ENCODE measurements around the gene RTF1. TPM values are rescaled to one million over a fixed set of nuclear protein-coding genes. Genes with fewer than 3 reads are reported as not detected.
A peak's percentile ranks its signal among the peaks of the same experiment; 100 is the strongest.

RTF1 gene
- total RNA-seq, 1 experiment from 2014 or later: 34.6 TPM

GRCh38 chr15:41487381-41487780, 70.5 kb downstream of the RTF1 start:
- DNase-seq (ENCODE audit: low read depth): no peak

- DNase-seq (ENCODE audit: low read depth): peak; percentile 47
Measured at GRCh38 chr15:41487802-41488201, 70.9 kb downstream of the RTF1 start.

- DNase-seq (ENCODE audit: low read depth): no peak
Measured at GRCh38 chr15:41489641-41490040, 72.7 kb downstream of the RTF1 start.

GRCh38 chr15:41490355-41490754, 73.5 kb downstream of the RTF1 start:
- peak; percentile 97 for DNase-seq (ENCODE audit: low read depth)

GRCh38 chr15:41491889-41492288, 75.0 kb downstream of the RTF1 start:
- DNase-seq (ENCODE audit: low read depth): no peak

GRCh38 chr15:41492597-41493204, 75.8 kb downstream of the RTF1 start:
- no peak for DNase-seq (ENCODE audit: low read depth)

GRCh38 chr15:41493205-41493901, 76.5 kb downstream of the RTF1 start, which contains the start of gene ITPKA:
Gene ITPKA, plus strand, starts transcription at chr15:41493874. Its CDS starts 54 bp downstream, at chr15:41493928.
- peak; percentile 81 for DNase-seq (ENCODE audit: low read depth)

- DNase-seq (ENCODE audit: low read depth): no peak
Measured at GRCh38 chr15:41493902-41494189, 77.0 kb downstream of the RTF1 start.

- no peak for DNase-seq (ENCODE audit: low read depth)
Measured at GRCh38 chr15:41494190-41494921, 77.5 kb downstream of the RTF1 start.

GRCh38 chr15:41494922-41495735, 78.2 kb downstream of the RTF1 start:
- no peak for DNase-seq (ENCODE audit: low read depth)

GRCh38 chr15:41495736-41496599, 79.1 kb downstream of the RTF1 start:
- DNase-seq (ENCODE audit: low read depth): no peak

GRCh38 chr15:41498657-41499056, 81.8 kb downstream of the RTF1 start:
- DNase-seq (ENCODE audit: low read depth): no peak

GRCh38 chr15:41499109-41499851, 82.4 kb downstream of the RTF1 start:
- peak; percentile 21 for DNase-seq (ENCODE audit: low read depth)

GRCh38 chr15:41501191-41501917, 84.5 kb downstream of the RTF1 start:
- no peak for DNase-seq (ENCODE audit: low read depth)

GRCh38 chr15:41501931-41502794, 85.3 kb downstream of the RTF1 start:
- DNase-seq (ENCODE audit: low read depth): no peak

GRCh38 chr15:41502795-41503668, 86.1 kb downstream of the RTF1 start:
- no peak for DNase-seq (ENCODE audit: low read depth)

- no peak for DNase-seq (ENCODE audit: low read depth)
Measured at GRCh38 chr15:41503669-41504010, 86.7 kb downstream of the RTF1 start.

All from LHCN-M2 (cell line).